A549 (cell line): ENCODE data around the gene HEXIM1. TPM values are rescaled to one million over a fixed set of nuclear protein-coding genes. Genes with fewer than 3 reads are reported as not detected.
A peak's percentile ranks its signal among the peaks of the same experiment; 100 is the strongest.

Experiments used
- ATOH8 ChIP-seq: fragments of 250-450 bp; sonication (Bioruptor Pico); IDR thresholded peaks from 2 replicates; pipeline ENCODE4 v1.5.0; 2020; ENCODE audit warnings: low read depth, mild to moderate bottlenecking, moderate library complexity
- CBX2 ChIP-seq: fragments of 200-600 bp; sonication (generic); IDR thresholded peaks from 2 replicates; pipeline ENCODE4 v1.6.1; 2016; ENCODE audit warnings: low read depth, mild to moderate bottlenecking, borderline replicate concordance
- CEBPB ChIP-seq, 2 experiments: fragments of >200 bp in 1 of 2; sonication (Bioruptor Twin) in 1 of 2; formaldehyde crosslinking in 1 of 2; IDR thresholded peaks; 2 replicates each; pipeline ENCODE4 v1.6.1; 2012 to 2016
- CTCF ChIP-seq: fragments of >200 bp; sonication (Bioruptor Twin); formaldehyde crosslinking; IDR thresholded peaks from 3 replicates; pipeline ENCODE4 v1.5.1; 2016
- EHMT2 ChIP-seq: fragments of 200-600 bp; sonication (generic); IDR thresholded peaks from 2 replicates; pipeline ENCODE4 v1.6.1; 2016; ENCODE audit warnings: antibody characterized with exemption, low read depth, mild to moderate bottlenecking, moderate library complexity
- EP300 ChIP-seq, 2 experiments: fragments of >200 bp; sonication (Bioruptor Twin); formaldehyde crosslinking; IDR thresholded peaks; 2 replicates in 1 of 2; 3 replicates in 1 of 2; pipeline ENCODE4 v1.6.1; 2016 to 2017
- ESRRA ChIP-seq: fragments of 150-350 bp; IDR thresholded peaks from 2 replicates; pipeline ENCODE4 v1.6.1; 2014; ENCODE audit warnings: mild to moderate bottlenecking, low read length, borderline replicate concordance
- FOSL2 ChIP-seq, 2 experiments: fragments of 450-650 bp in 1 of 2; fragments of >200 bp in 1 of 2; sonication (Bioruptor Twin) in 1 of 2; formaldehyde crosslinking; IDR thresholded peaks; 2 replicates each; pipeline versions ENCODE4 v1.5.0 to v1.6.1; 2016 to 2020; ENCODE audit warnings: mild to moderate bottlenecking in 1 of 2, moderate library complexity in 1 of 2
- FOXS1 ChIP-seq: fragments of 250-450 bp; sonication (Bioruptor Pico); IDR thresholded peaks from 2 replicates; pipeline ENCODE4 v1.5.0; 2020; ENCODE audit warnings: mild to moderate bottlenecking, moderate library complexity
- GATA3 ChIP-seq: IDR thresholded peaks from 2 replicates; pipeline ENCODE4 v1.6.1; 2012; ENCODE audit warnings: borderline replicate concordance
- HDAC2 ChIP-seq: fragments of 200-600 bp; sonication (generic); IDR thresholded peaks from 2 replicates; pipeline ENCODE4 v1.6.1; 2016
- HEYL ChIP-seq: fragments of 250-450 bp; sonication (Bioruptor Pico); IDR thresholded peaks from 2 replicates; pipeline ENCODE4 v1.8.0; 2021; ENCODE audit warnings: mild to moderate bottlenecking, moderate library complexity
- HOXA7 ChIP-seq: fragments of 250-450 bp; sonication (Bioruptor Pico); IDR thresholded peaks from 2 replicates; pipeline ENCODE4 v1.5.0; 2020; ENCODE audit warnings: mild to moderate bottlenecking, moderate library complexity
- JUN ChIP-seq, 2 experiments: fragments of >200 bp; sonication (Bioruptor Twin); formaldehyde crosslinking; IDR thresholded peaks; 2 replicates in 1 of 2; 3 replicates in 1 of 2; pipeline ENCODE4 v1.6.1; 2016 to 2017
- MAFK ChIP-seq: fragments of 450-650 bp; IDR thresholded peaks from 2 replicates; pipeline ENCODE4 v1.6.1; 2014; ENCODE audit not compliant: partially characterized antibody
- MAX ChIP-seq: IDR thresholded peaks from 2 replicates; pipeline ENCODE4 v1.6.1; 2012
- MAZ ChIP-seq: fragments of 150-350 bp; IDR thresholded peaks from 2 replicates; pipeline ENCODE4 v1.6.1; 2014; ENCODE audit warnings: antibody characterized with exemption, low read depth, low read length, borderline replicate concordance
- MYC ChIP-seq: IDR thresholded peaks from 2 replicates; pipeline ENCODE4 v1.6.1; 2012; ENCODE audit warnings: mild to moderate bottlenecking, inconsistent platforms, low read length, improper control_type of control experiment, borderline replicate concordance
- NFE2L2 ChIP-seq: fragments of 150-350 bp; conservative IDR thresholded peaks from 2 replicates; pipeline ENCODE4 v1.6.1; 2014; ENCODE audit warnings: low read length
- NPAS2 ChIP-seq: fragments of 250-450 bp; sonication (Bioruptor Pico); IDR thresholded peaks from 2 replicates; pipeline ENCODE4 v1.8.0; 2022; ENCODE audit warnings: mild to moderate bottlenecking, moderate library complexity, borderline replicate concordance
- NR3C1 ChIP-seq: fragments of >200 bp; sonication (Bioruptor Twin); formaldehyde crosslinking; IDR thresholded peaks from 3 replicates; pipeline ENCODE4 v1.6.1; 2017
- PBX3 ChIP-seq: IDR thresholded peaks from 2 replicates; pipeline ENCODE4 v1.6.1; 2012
- PHF8 ChIP-seq: fragments of 200-600 bp; sonication (generic); IDR thresholded peaks from 2 replicates; pipeline ENCODE4 v1.6.1; 2016; ENCODE audit warnings: low read depth, mild to moderate bottlenecking, antibody characterized with exemption, moderate library complexity, borderline replicate concordance
- RAD21 ChIP-seq, 2 experiments: fragments of >200 bp in 1 of 2; sonication (Bioruptor Twin) in 1 of 2; formaldehyde crosslinking in 1 of 2; IDR thresholded peaks in 1 of 2; conservative IDR thresholded peaks in 1 of 2; 2 replicates in 1 of 2; 3 replicates in 1 of 2; pipeline ENCODE4 v1.6.1; 2012 to 2018; ENCODE audit warnings: inconsistent platforms in 1 of 2
- RCOR1 ChIP-seq: fragments of 150-350 bp; IDR thresholded peaks from 2 replicates; pipeline ENCODE4 v1.6.1; 2014; ENCODE audit warnings: antibody characterized with exemption, low read length, low read depth
- RNF2 ChIP-seq: fragments of 200-600 bp; sonication (generic); IDR thresholded peaks from 2 replicates; pipeline ENCODE4 v1.6.1; 2016; ENCODE audit warnings: low read depth, mild to moderate bottlenecking, antibody characterized with exemption, moderate library complexity, borderline replicate concordance
- SMC3 ChIP-seq: fragments of >200 bp; sonication (Bioruptor Twin); formaldehyde crosslinking; IDR thresholded peaks from 3 replicates; pipeline ENCODE4 v1.6.1; 2018; ENCODE audit warnings: inconsistent platforms
- TFCP2L1 ChIP-seq: fragments of 250-450 bp; sonication (Bioruptor Pico); IDR thresholded peaks from 2 replicates; pipeline ENCODE4 v1.5.0; 2021; ENCODE audit warnings: mild to moderate bottlenecking
- ZSCAN20 ChIP-seq: fragments of 250-450 bp; sonication (Bioruptor Pico); IDR thresholded peaks from 2 replicates; pipeline ENCODE4 v1.8.0; 2022; ENCODE audit warnings: mild to moderate bottlenecking, moderate library complexity
- polyA plus RNA-seq, 4 experiments: library from polyadenylated mRNA; depleted of rRNA in 3 of 4; stranded (reverse); fragments of >200 nt; fragmentation: RNase III in 1 of 4; extraction: RNeasy Plus Mini Kit Qiagen cat#74134 plus additional on column Dnase treatment in 1 of 4; gene quantifications; 2 replicates in 3 of 4; 3 replicates in 1 of 4; pipeline ENCODE4 v1.2.3, GENCODE V29; 2011 to 2017
- TF ChIP-seq, protein P1 (sequence below): fragments of 250-450 bp; sonication (Bioruptor Pico); IDR thresholded peaks from 2 replicates; pipeline ENCODE4 v1.5.0; 2021; ENCODE audit warnings: mild to moderate bottlenecking, moderate library complexity, borderline replicate concordance
- TF ChIP-seq, protein P2 (sequence below): fragments of 150-350 bp; IDR thresholded peaks from 2 replicates; pipeline ENCODE4 v1.6.1; 2014; ENCODE audit warnings: low read depth, mild to moderate bottlenecking, low read length
- TF ChIP-seq, protein P3 (sequence below): fragments of 450-650 bp; IDR thresholded peaks from 2 replicates; pipeline ENCODE4 v1.6.1; 2014; ENCODE audit warnings: antibody characterized with exemption
- TF ChIP-seq, protein P4 (sequence below): fragments of >200 bp; sonication (Bioruptor Twin); formaldehyde crosslinking; IDR thresholded peaks from 3 replicates; pipeline ENCODE4 v1.6.1; 2016

HEXIM1 gene
- polyA plus RNA-seq, 2 of the 4 experiments (the other 2 are of a cell fraction) = 54.0 to 143 TPM

DNA sequence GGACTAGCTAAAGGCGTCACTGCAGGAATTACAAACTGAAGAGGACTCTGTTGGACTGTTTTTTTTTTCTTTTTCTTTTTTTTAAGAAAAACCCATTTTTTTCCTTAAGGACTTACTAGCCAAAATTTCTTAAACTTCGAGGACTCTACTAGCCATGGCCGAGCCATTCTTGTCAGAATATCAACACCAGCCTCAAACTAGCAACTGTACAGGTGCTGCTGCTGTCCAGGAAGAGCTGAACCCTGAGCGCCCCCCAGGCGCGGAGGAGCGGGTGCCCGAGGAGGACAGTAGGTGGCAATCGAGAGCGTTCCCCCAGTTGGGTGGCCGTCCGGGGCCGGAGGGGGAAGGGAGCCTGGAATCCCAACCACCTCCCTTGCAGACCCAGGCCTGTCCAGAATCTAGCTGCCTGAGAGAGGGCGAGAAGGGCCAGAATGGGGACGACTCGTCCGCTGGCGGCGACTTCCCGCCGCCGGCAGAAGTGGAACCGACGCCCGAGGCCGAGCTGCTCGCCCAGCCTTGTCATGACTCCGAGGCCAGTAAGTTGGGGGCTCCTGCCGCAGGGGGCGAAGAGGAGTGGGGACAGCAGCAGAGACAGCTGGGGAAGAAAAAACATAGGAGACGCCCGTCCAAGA is 878 bp downstream of the HEXIM1 start (continued):
- TF ChIP-seq CTCF (peak; percentile 91), JUN (IDR thresholded peaks at IDR 0.05) (no peak; a peak in 2 of 5 replicates), FOSL2 (IDR thresholded peaks at IDR 0.05) (no peak), FOSL2 (CRISPR knock-in tag; IDR thresholded peaks at IDR 0.05) (no peak), FOXS1 (no peak), RNF2 (no peak; the same call in 1 of the 2 replicates), HOXA7 (CRISPR knock-in tag) (0 out of 2 replicates have a peak, but pooled peaks have one; percentile 51), ZSCAN20 (no peak), ESRRA (no peak), NPAS2 (CRISPR knock-in tag) (no peak), RAD21 (conservative IDR thresholded peaks at IDR 0.05 in 1 of 2, IDR thresholded peaks at IDR 0.05 in 1 of 2) (peak; percentile 80 to 86), ATOH8 (no peak), TFCP2L1 (CRISPR knock-in tag) (no peak), MYC (no peak), MAFK (no peak), RCOR1 (no peak), CBX2 (no peak), NFE2L2 (no peak), NR3C1 (no peak), PHF8 (peak; percentile 38; the same call in 1 of the 2 replicates), HEYL (CRISPR knock-in tag) (no peak), EHMT2 (no peak), GATA3 (0 out of 2 replicates have a peak, but pooled peaks have one; percentile 14), PBX3 (peak; percentile 34; the same call in 1 of the 2 replicates), EP300 (IDR thresholded peaks at IDR 0.05) (no peak), CEBPB (IDR thresholded peaks at IDR 0.05) (no peak), MAX (no peak; the same call in 1 of the 2 replicates), SMC3 (peak; percentile 90), HDAC2 (no peak; the same call in 1 of the 2 replicates), MAZ (peak; percentile 95)
- TF ChIP-seq, protein P1, sequence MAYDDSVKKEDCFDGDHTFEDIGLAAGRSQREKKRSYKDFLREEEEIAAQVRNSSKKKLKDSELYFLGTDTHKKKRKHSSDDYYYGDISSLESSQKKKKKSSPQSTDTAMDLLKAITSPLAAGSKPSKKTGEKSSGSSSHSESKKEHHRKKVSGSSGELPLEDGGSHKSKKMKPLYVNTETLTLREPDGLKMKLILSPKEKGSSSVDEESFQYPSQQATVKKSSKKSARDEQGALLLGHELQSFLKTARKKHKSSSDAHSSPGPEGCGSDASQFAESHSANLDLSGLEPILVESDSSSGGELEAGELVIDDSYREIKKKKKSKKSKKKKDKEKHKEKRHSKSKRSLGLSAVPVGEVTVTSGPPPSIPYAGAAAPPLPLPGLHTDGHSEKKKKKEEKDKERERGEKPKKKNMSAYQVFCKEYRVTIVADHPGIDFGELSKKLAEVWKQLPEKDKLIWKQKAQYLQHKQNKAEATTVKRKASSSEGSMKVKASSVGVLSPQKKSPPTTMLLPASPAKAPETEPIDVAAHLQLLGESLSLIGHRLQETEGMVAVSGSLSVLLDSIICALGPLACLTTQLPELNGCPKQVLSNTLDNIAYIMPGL (CRISPR knock-in tag) = no peak; the same call in 1 of the 2 replicates
- TF ChIP-seq, protein P2, sequence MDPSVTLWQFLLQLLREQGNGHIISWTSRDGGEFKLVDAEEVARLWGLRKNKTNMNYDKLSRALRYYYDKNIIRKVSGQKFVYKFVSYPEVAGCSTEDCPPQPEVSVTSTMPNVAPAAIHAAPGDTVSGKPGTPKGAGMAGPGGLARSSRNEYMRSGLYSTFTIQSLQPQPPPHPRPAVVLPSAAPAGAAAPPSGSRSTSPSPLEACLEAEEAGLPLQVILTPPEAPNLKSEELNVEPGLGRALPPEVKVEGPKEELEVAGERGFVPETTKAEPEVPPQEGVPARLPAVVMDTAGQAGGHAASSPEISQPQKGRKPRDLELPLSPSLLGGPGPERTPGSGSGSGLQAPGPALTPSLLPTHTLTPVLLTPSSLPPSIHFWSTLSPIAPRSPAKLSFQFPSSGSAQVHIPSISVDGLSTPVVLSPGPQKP = no peak
- TF ChIP-seq, protein P3, sequence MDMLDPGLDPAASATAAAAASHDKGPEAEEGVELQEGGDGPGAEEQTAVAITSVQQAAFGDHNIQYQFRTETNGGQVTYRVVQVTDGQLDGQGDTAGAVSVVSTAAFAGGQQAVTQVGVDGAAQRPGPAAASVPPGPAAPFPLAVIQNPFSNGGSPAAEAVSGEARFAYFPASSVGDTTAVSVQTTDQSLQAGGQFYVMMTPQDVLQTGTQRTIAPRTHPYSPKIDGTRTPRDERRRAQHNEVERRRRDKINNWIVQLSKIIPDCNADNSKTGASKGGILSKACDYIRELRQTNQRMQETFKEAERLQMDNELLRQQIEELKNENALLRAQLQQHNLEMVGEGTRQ = no peak
- TF ChIP-seq, protein P4, sequence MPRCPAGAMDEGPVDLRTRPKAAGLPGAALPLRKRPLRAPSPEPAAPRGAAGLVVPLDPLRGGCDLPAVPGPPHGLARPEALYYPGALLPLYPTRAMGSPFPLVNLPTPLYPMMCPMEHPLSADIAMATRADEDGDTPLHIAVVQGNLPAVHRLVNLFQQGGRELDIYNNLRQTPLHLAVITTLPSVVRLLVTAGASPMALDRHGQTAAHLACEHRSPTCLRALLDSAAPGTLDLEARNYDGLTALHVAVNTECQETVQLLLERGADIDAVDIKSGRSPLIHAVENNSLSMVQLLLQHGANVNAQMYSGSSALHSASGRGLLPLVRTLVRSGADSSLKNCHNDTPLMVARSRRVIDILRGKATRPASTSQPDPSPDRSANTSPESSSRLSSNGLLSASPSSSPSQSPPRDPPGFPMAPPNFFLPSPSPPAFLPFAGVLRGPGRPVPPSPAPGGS = peak; percentile 42; the same call in 1 of the 3 replicates
